Vagina (tissue), 2 donors: ENCODE results near the gene FLNA.

Source experiments
- CTCF ChIP-seq, 3 experiments: fragments of 450-650 bp in 2 of 3; fragments of 200-600 bp in 1 of 3; sonication (generic) in 1 of 3; IDR thresholded peaks; one replicate each; pipeline ENCODE4 v1.5.1; 2017 to 2019; ENCODE audit warnings: antibody characterized with exemption in 3 of 3, mild to moderate bottlenecking in 2 of 3, moderate library complexity in 2 of 3
- POLR2A ChIP-seq, 2 donors: fragments of 450-650 bp; IDR thresholded peaks; one replicate each; pipeline ENCODE4 v1.6.1; 2017; ENCODE audit warnings: antibody characterized with exemption in 2 of 2, mild to moderate bottlenecking in 2 of 2, moderate library complexity in 2 of 2
- POLR2AphosphoS5 ChIP-seq, 2 donors: sonication (generic); formaldehyde crosslinking; IDR thresholded peaks; one replicate each; pipeline ENCODE4 v1.9.0; 2017; ENCODE audit warnings: antibody characterized with exemption in 2 of 2, mild to moderate bottlenecking in 2 of 2, low read depth in 1 of 2; ENCODE audit not compliant: insufficient read depth in 1 of 2

- TF ChIP-seq POLR2AphosphoS5 (IDR thresholded peaks at IDR 0.05; ENCODE audit: insufficient read depth in 1 of 2, low read depth in 1 of 2) (no peak), CTCF (IDR thresholded peaks at IDR 0.05) (no peak), POLR2A (IDR thresholded peaks at IDR 0.05) (no peak)
These were observed 62.3 kb downstream of the FLNA start for GRCh38 chrX:154312116-154312515.
